SK-N-MC (cell line): ENCODE measurements around the gene SAG.

Experiments
- EZH2 ChIP-seq: fragments of 200-600 bp; sonication (generic); IDR thresholded peaks from one replicate; pipeline ENCODE4 v1.6.1; 2017; ENCODE audit warnings: antibody characterized with exemption
- FOXP2 ChIP-seq: optimal IDR thresholded peaks from 2 replicates; pipeline ENCODE3; 2011; ENCODE audit warnings: mild to moderate bottlenecking, moderate library complexity; ENCODE audit not compliant: insufficient read depth; ENCODE audit errors: extremely low read length, control extremely low read depth
- POLR2AphosphoS5 ChIP-seq: IDR thresholded peaks from 2 replicates; pipeline ENCODE4 v1.6.1; 2012; ENCODE audit warnings: mild to moderate bottlenecking, low read depth, low read length, borderline replicate concordance

- TF ChIP-seq EZH2 (no peak), POLR2AphosphoS5 (peak; percentile 47; the same call in 1 of the 2 replicates), FOXP2 (no peak)
These were observed 22.0 kb downstream of the SAG start for GRCh38 chr2:233329489-233330135.
